Measurements from ENCODE around the gene CXCL17.

DNA sequence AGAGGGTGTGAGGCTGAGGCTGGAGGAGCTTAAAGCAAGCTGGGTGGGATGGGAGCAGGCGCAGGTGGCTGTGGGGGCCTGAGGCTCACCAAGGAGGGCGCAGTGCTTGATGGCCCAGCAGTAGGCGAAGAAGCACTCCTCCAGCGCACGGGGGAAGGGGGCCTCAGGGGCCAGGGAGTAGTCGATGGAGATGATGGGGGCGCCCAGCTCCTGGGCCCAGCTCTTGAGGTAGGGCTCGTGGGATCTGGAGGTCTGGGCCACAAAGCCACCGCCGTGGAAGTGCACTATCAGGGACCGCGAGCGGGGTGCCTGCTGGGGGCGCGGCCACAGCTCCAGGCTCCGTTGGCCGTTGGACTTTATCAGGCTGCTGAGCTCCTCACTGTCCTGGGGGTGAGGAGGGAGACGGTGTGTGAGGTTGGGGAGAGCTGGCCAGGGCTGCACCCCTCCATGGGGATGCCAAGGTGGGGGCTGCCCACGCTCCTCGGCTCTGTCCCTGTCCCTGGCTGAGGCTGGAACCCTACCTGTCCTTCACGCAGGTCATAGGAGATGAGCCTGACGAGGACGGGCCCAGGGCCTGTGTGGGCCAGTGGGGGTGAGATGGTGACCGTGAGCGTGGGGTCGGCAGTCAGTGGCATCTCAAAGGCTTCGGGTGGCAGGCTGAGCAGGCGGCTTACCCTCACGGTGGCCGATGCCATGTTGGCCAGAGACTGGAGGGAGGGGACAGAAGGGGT lies 35.5 kb downstream of the CXCL17 start:
- TF ChIP-seq, protein P1, sequence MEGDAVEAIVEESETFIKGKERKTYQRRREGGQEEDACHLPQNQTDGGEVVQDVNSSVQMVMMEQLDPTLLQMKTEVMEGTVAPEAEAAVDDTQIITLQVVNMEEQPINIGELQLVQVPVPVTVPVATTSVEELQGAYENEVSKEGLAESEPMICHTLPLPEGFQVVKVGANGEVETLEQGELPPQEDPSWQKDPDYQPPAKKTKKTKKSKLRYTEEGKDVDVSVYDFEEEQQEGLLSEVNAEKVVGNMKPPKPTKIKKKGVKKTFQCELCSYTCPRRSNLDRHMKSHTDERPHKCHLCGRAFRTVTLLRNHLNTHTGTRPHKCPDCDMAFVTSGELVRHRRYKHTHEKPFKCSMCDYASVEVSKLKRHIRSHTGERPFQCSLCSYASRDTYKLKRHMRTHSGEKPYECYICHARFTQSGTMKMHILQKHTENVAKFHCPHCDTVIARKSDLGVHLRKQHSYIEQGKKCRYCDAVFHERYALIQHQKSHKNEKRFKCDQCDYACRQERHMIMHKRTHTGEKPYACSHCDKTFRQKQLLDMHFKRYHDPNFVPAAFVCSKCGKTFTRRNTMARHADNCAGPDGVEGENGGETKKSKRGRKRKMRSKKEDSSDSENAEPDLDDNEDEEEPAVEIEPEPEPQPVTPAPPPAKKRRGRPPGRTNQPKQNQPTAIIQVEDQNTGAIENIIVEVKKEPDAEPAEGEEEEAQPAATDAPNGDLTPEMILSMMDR (IDR thresholded peaks at IDR 0.05), result no peak
- TF ChIP-seq POLR2A (IDR thresholded peaks at IDR 0.05), result no peak
- no peak for TF ChIP-seq POLR2AphosphoS5 (IDR thresholded peaks at IDR 0.05)

Data from sigmoid colon (tissue), 4 donors.